HG02610 (cell line): ENCODE data around the gene DUSP10.

Source experiments
- ATAC-seq: cut with Tn5 transposase; IDR thresholded peaks from one replicate; pipeline ENCODE4 v1.9.1; 2021; ENCODE audit warnings: mild to moderate bottlenecking, moderate library complexity; ENCODE audit not compliant: unreplicated experiment

Gene DUSP10

GRCh38 chr1:221663321-221663720 is 78.6 kb downstream of the DUSP10 start:
- no peak for ATAC-seq

GRCh38 chr1:221655766-221656305 is 86.1 kb downstream of the DUSP10 start:
- no peak for ATAC-seq
